GM12878 (cell line): ENCODE data around the gene S100A3. TPM values are rescaled to one million over a fixed set of nuclear protein-coding genes. Genes with fewer than 3 reads are reported as not detected.

Experiments
- ATAC-seq: fragments of 200-7000 bp; cut with Tn5 transposase; 3 replicates; pipeline ENCODE4 v1.9.1; 2020; ENCODE audit warnings: mild to moderate bottlenecking, moderate library complexity
- BruUV-seq: library from RNA; stranded (reverse); fragments of 400-500 nt; replicated peaks from 2 replicates; lab custom pipeline; 2021; lab: Mats Ljungman, UMichigan
- CTCF ChIA-PET: fragments of 300-600 bp; sonication (Branson Sonifier 250); formaldehyde crosslinking; extraction: SDS; loops from one replicate; lab custom pipeline; 2021; ENCODE audit warnings: inconsistent platforms; lab: Yijun Ruan, JAX
- POLR2A ChIA-PET: fragments of 350-600 bp; formaldehyde crosslinking; extraction: SDS; loops from one replicate; lab custom pipeline; 2021; ENCODE audit warnings: inconsistent platforms; lab: Charles Lee
- RAD21 ChIA-PET: fragments of 300-600 bp; sonication (Branson Sonifier 250); formaldehyde crosslinking; loops from one replicate; lab custom pipeline; 2023; ENCODE audit warnings: antibody characterized with exemption; ENCODE audit not compliant: unreplicated experiment; lab: Charles Lee
- SMC1A ChIA-PET: fragments of 300-600 bp; sonication (Branson Sonifier 250); formaldehyde crosslinking; loops from one replicate; lab custom pipeline; 2023; ENCODE audit not compliant: unreplicated experiment, uncharacterized antibody; lab: Charles Lee
- DNase-seq: peaks from one replicate; pipeline ENCODE4 v3.0.0-alpha.2; 2011; ENCODE audit warnings: low read depth, low spot score
- FAIRE-seq: peaks from 3 replicates; lab custom pipeline; 2011; peaks lifted over from hg19 to GRCh38; lab: Jason Lieb, UNC
- H2AFZ ChIP-seq: 2 replicates; pipeline ENCODE4 v1.6.0; 2011; ENCODE audit warnings: low read depth, low read length, control low read depth; ENCODE audit not compliant: control insufficient read depth
- H3K27ac ChIP-seq: 2 replicates; pipeline ENCODE4 v1.5.1; 2011; ENCODE audit warnings: control low read depth; ENCODE audit not compliant: control insufficient read depth, insufficient read depth
- H3K27me3 ChIP-seq, 2 experiments: replicated peaks in 1 of 2; 2 replicates each; pipeline versions ENCODE4 v1.6.0 to v1.6.1; 2011; ENCODE audit warnings: low read length in 1 of 2; ENCODE audit not compliant: control insufficient read depth in 2 of 2, insufficient read depth in 2 of 2
- H3K36me3 ChIP-seq, 2 experiments: 2 replicates each; pipeline ENCODE4 v1.5.1; 2011; ENCODE audit warnings: low read length in 1 of 2; ENCODE audit not compliant: control insufficient read depth in 2 of 2, insufficient read depth in 2 of 2
- H3K4me1 ChIP-seq: 2 replicates; pipeline ENCODE4 v1.6.1; 2011; ENCODE audit warnings: mild to moderate bottlenecking, low read length, moderate library complexity, mixed read lengths; ENCODE audit not compliant: control insufficient read depth, insufficient read depth
- H3K4me2 ChIP-seq: 2 replicates; pipeline ENCODE4 v1.6.0; 2011; ENCODE audit warnings: control low read depth; ENCODE audit not compliant: control insufficient read depth, insufficient read depth
- H3K4me3 ChIP-seq: fragments of 200-600 bp; sonication (generic); 2 replicates; pipeline ENCODE4 v1.5.1; 2016
- H3K79me2 ChIP-seq: 2 replicates; pipeline ENCODE4 v1.6.0; 2011; ENCODE audit warnings: low read length; ENCODE audit not compliant: control insufficient read depth, insufficient read depth
- H3K9ac ChIP-seq: 2 replicates; pipeline ENCODE4 v1.8.0; 2011; ENCODE audit warnings: low read length, control low read depth, mixed read lengths; ENCODE audit not compliant: control insufficient read depth, insufficient read depth
- H3K9me3 ChIP-seq: replicated peaks from 3 replicates; pipeline ENCODE4 v1.5.1; 2011; ENCODE audit warnings: mild to moderate bottlenecking, low read length; ENCODE audit not compliant: control insufficient read depth, insufficient read depth
- H4K20me1 ChIP-seq: 2 replicates; pipeline ENCODE4 v1.6.0; 2011; ENCODE audit not compliant: control insufficient read depth, insufficient read depth
- MXI1 ChIP-seq: fragments of 150-350 bp; IDR thresholded peaks from 2 replicates; pipeline ENCODE4 v1.6.1; 2011; ENCODE audit warnings: low read depth, mild to moderate bottlenecking, inconsistent platforms, low read length, improper control_type of control experiment
- NFYA ChIP-seq: IDR thresholded peaks from 2 replicates; pipeline ENCODE4 v1.6.1; 2011; ENCODE audit warnings: low read depth, mild to moderate bottlenecking, low read length, improper control_type of control experiment, borderline replicate concordance
- TAF1 ChIP-seq: IDR thresholded peaks from 2 replicates; pipeline ENCODE4 v1.6.1; 2011; ENCODE audit warnings: mild to moderate bottlenecking, low read depth, low read length, borderline replicate concordance
- ZNF24 ChIP-seq: fragments of 450-650 bp; IDR thresholded peaks from 2 replicates; pipeline ENCODE4 v1.6.1; 2017; ENCODE audit warnings: antibody characterized with exemption, mild to moderate bottlenecking
- ZZZ3 ChIP-seq: IDR thresholded peaks from 2 replicates; pipeline ENCODE4 v1.6.1; 2011; ENCODE audit warnings: low read depth; ENCODE audit not compliant: control insufficient read depth, insufficient read length
- WGBS: methylation state at CpG from one replicate; pipeline ENCODE4 v1.1.6; 2016; ENCODE audit warnings: low lambda C conversion rate; ENCODE audit not compliant: insufficient replicate concordance, insufficient coverage; ENCODE audit errors: missing lambda C conversion rate; 5-methylcytosine and 5-hydroxymethylcytosine counted together
- in situ Hi-C: fragments of 300-500 bp; cut with MboI; formaldehyde crosslinking; loops from 9 replicates; pipeline ENCODE4 v1.14.3; 2018; ENCODE audit warnings: mixed read lengths
- intact Hi-C: fragments of 100-400 bp; cut with micrococcal nuclease; formaldehyde crosslinking; loops from one replicate; pipeline ENCODE4 v1.14.2; 2022; ENCODE audit not compliant: unreplicated experiment
- polyA plus RNA-seq, 11 experiments: library from polyadenylated mRNA; depleted of rRNA in 4 of 11; unstranded in 6 of 11; stranded (reverse) in 5 of 11; fragments of >200 nt; fragmentation: Nextera tagmentation in 4 of 11; fragmentation: Illumina TruSeq in 1 of 11; extraction: Ambion mirVana in 4 of 11; extraction: Trizol in 1 of 11; gene quantifications; 1 replicate in 1 of 11; 2 replicates in 10 of 11; pipeline versions ENCODE4 v1.2.1 to v1.2.3, GENCODE V29; 2011 to 2016; ENCODE audit warnings: inconsistent platforms in 2 of 11, missing spikeins in 2 of 11, low read depth in 1 of 11
- total RNA-seq, 4 experiments: library from RNA; depleted of rRNA in 3 of 4; stranded (reverse); fragments of >200 nt in 3 of 4; fragmentation: Illumina TruSeq in 1 of 4; extraction: Trizol in 1 of 4; gene quantifications; 2 replicates each; pipeline versions ENCODE4 v1.2.1 to v1.2.3, GENCODE V29; 2013 to 2021
- TF ChIP-seq, protein P1 (sequence below): fragments of 450-650 bp; IDR thresholded peaks from 2 replicates; pipeline ENCODE4 v1.6.1; 2017; ENCODE audit warnings: low read depth, mild to moderate bottlenecking, moderate library complexity
- TF ChIP-seq, protein P2 (sequence below): fragments of 450-650 bp; formaldehyde crosslinking; IDR thresholded peaks from 2 replicates; pipeline ENCODE4 v1.4.0; 2020; ENCODE audit warnings: mild to moderate bottlenecking, moderate library complexity
- TF ChIP-seq, protein P3 (sequence below): fragments of 150-350 bp; IDR thresholded peaks from 2 replicates; pipeline ENCODE4 v1.6.1; 2016; ENCODE audit warnings: low read depth, low read length

S100A3 gene
- total and polyA plus RNA-seq, 10 of the 15 experiments (the other 5 are each of a cell fraction or from before 2014, with no cell fraction given) = 0.32 to 0.45 TPM; not detected in 8

DNA sequence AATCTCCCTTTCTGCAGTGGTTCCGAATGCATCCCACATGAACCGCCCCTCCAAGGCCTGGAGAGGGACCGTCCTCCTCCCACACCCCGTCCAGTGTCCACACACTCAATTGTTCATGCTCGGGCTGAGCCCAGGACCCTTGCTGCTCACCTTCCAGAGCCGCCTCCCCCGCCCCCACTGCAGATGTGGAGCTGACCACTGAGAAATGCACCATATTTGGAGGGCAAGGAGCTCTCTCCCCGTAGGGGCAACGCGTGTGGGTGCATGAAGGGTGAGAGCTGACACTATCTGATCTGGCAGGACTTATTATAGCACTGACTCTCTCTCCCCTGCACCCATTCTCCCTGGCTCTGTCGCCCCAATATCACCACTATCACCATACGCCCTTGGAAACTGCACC is 4.0 kb upstream of the S100A3 start:
- no peak for FAIRE-seq

More for the DNA sequence above, 4.0 kb upstream of the S100A3 start:
- H3K27me3 ChIP-seq = no peaks in the 10 kb centered on the region
- H3K9me3 ChIP-seq = no peaks in the 10 kb centered on the region
- RAD21 ChIA-PET = interaction anchor here (1.1 kb wide), 1 partner anchor 13 kb away, joined by 3 read pairs; the partner anchor contains the start of gene S100A5
- BruUV-seq = no TSS peak
- no peaks in the 10 kb centered on the region for H3K36me3 ChIP-seq
- POLR2A ChIA-PET = no interaction called here
- no peaks in the 10 kb centered on the region for H4K20me1 ChIP-seq
- CTCF ChIA-PET = interaction anchor here (0.6 to 3.4 kb wide), 7 partner anchors 8 to 197 kb away, joined by 3 to 27 read pairs (median 3); no protein-coding TSS in a partner anchor
- H3K4me3 ChIP-seq = no peak overlapping the region
- no peak overlapping the region for H3K9ac ChIP-seq
- TF ChIP-seq NFYA = no peak
- no peak for TF ChIP-seq ZNF24
- TF ChIP-seq, protein P1, sequence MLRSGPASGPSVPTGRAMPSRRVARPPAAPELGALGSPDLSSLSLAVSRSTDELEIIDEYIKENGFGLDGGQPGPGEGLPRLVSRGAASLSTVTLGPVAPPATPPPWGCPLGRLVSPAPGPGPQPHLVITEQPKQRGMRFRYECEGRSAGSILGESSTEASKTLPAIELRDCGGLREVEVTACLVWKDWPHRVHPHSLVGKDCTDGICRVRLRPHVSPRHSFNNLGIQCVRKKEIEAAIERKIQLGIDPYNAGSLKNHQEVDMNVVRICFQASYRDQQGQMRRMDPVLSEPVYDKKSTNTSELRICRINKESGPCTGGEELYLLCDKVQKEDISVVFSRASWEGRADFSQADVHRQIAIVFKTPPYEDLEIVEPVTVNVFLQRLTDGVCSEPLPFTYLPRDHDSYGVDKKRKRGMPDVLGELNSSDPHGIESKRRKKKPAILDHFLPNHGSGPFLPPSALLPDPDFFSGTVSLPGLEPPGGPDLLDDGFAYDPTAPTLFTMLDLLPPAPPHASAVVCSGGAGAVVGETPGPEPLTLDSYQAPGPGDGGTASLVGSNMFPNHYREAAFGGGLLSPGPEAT = no peak
- TF ChIP-seq TAF1 = no peak
- TF ChIP-seq ZZZ3 = no peak
- TF ChIP-seq, protein P2, sequence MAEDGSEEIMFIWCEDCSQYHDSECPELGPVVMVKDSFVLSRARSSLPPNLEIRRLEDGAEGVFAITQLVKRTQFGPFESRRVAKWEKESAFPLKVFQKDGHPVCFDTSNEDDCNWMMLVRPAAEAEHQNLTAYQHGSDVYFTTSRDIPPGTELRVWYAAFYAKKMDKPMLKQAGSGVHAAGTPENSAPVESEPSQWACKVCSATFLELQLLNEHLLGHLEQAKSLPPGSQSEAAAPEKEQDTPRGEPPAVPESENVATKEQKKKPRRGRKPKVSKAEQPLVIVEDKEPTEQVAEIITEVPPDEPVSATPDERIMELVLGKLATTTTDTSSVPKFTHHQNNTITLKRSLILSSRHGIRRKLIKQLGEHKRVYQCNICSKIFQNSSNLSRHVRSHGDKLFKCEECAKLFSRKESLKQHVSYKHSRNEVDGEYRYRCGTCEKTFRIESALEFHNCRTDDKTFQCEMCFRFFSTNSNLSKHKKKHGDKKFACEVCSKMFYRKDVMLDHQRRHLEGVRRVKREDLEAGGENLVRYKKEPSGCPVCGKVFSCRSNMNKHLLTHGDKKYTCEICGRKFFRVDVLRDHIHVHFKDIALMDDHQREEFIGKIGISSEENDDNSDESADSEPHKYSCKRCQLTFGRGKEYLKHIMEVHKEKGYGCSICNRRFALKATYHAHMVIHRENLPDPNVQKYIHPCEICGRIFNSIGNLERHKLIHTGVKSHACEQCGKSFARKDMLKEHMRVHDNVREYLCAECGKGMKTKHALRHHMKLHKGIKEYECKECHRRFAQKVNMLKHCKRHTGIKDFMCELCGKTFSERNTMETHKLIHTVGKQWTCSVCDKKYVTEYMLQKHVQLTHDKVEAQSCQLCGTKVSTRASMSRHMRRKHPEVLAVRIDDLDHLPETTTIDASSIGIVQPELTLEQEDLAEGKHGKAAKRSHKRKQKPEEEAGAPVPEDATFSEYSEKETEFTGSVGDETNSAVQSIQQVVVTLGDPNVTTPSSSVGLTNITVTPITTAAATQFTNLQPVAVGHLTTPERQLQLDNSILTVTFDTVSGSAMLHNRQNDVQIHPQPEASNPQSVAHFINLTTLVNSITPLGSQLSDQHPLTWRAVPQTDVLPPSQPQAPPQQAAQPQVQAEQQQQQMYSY = no peak
- no peak for TF ChIP-seq MXI1
- TF ChIP-seq, protein P3, sequence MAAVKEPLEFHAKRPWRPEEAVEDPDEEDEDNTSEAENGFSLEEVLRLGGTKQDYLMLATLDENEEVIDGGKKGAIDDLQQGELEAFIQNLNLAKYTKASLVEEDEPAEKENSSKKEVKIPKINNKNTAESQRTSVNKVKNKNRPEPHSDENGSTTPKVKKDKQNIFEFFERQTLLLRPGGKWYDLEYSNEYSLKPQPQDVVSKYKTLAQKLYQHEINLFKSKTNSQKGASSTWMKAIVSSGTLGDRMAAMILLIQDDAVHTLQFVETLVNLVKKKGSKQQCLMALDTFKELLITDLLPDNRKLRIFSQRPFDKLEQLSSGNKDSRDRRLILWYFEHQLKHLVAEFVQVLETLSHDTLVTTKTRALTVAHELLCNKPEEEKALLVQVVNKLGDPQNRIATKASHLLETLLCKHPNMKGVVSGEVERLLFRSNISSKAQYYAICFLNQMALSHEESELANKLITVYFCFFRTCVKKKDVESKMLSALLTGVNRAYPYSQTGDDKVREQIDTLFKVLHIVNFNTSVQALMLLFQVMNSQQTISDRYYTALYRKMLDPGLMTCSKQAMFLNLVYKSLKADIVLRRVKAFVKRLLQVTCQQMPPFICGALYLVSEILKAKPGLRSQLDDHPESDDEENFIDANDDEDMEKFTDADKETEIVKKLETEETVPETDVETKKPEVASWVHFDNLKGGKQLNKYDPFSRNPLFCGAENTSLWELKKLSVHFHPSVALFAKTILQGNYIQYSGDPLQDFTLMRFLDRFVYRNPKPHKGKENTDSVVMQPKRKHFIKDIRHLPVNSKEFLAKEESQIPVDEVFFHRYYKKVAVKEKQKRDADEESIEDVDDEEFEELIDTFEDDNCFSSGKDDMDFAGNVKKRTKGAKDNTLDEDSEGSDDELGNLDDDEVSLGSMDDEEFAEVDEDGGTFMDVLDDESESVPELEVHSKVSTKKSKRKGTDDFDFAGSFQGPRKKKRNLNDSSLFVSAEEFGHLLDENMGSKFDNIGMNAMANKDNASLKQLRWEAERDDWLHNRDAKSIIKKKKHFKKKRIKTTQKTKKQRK = no peak
- ATAC-seq (no peak), DNase-seq (no peak)
- no peaks in the 10 kb centered on the region for H3K4me1 ChIP-seq
- SMC1A ChIA-PET = interaction anchor here (0.9 to 1.8 kb wide), 3 partner anchors 8 to 21 kb away, joined by 3 to 10 read pairs (median 3); partner anchors contain the start of gene S100A2
- no peak overlapping the region for H3K27ac ChIP-seq
- no peak overlapping the region for H3K4me2 ChIP-seq
- 35% methylated on average over 12 of the region's 12 CpGs for WGBS
- in situ Hi-C loops = no loop called here
- no peaks in the 10 kb centered on the region for H3K79me2 ChIP-seq
- no peak overlapping the region for H2AFZ ChIP-seq
- intact Hi-C loops = no loop called here
